ENCODE data around the gene GATA3.

- TF ChIP-seq ZHX1 (conservative IDR thresholded peaks at IDR 0.05; ENCODE audit: low read length) (no peak), KDM1A (IDR thresholded peaks at IDR 0.05) (no peak), CTCF (IDR thresholded peaks at IDR 0.05 in 2 of 3, conservative IDR thresholded peaks at IDR 0.05 in 1 of 3; ENCODE audit: insufficient read depth in 2 of 3, low read depth in 1 of 3, low read length in 3 of 3) (no peak), JUNB (CRISPR knock-in tag; conservative IDR thresholded peaks at IDR 0.05) (no peak), BACH1 (tag; IDR thresholded peaks at IDR 0.05) (no peak), POLR2A (conservative IDR thresholded peaks at IDR 0.05) (no peak), ATF6 (CRISPR knock-in tag; IDR thresholded peaks at IDR 0.05) (no peak), ZNF274 (IDR thresholded peaks at IDR 0.05; ENCODE audit: borderline replicate concordance, low read depth, low read length) (no peak), TCF7L2 (IDR thresholded peaks at IDR 0.05; ENCODE audit: low read depth, low read length) (no peak), SAFB (IDR thresholded peaks at IDR 0.05; ENCODE audit: borderline replicate concordance, low read depth, low read length) (no peak)
Observed at GRCh38 chr10:8014649-8015048, 39.8 kb upstream of the GATA3 start.
